MM.1S (cell line): ENCODE data around the gene IKBKG.
"Not testable (repeated sequence)": the region's sequence is repeated elsewhere in the genome, so short reads cannot be mapped to it uniquely, and the experiment has no call there.

ENCODE experiments used
- DNase-seq: peaks from one replicate; pipeline ENCODE4 v3.0.0-alpha.2; 2015
- H2AFZ ChIP-seq: fragments of 300-600 bp; sonication (generic); 2 replicates; pipeline ENCODE4 v1.6.0; 2016; ENCODE audit warnings: antibody characterized with exemption, low read length
- H3F3A ChIP-seq: fragments of 300-600 bp; sonication (generic); 2 replicates; pipeline ENCODE4 v1.6.1; 2016; ENCODE audit warnings: mild to moderate bottlenecking, antibody characterized with exemption, low read length, moderate library complexity, mixed read lengths; ENCODE audit not compliant: insufficient read depth
- H3K27ac ChIP-seq: fragments of 300-600 bp; sonication (generic); 2 replicates; pipeline ENCODE4 v1.5.1; 2016; ENCODE audit warnings: mild to moderate bottlenecking, low read length
- H3K27me3 ChIP-seq: fragments of 300-600 bp; sonication (generic); replicated peaks from 2 replicates; pipeline ENCODE4 v1.6.0; 2016; ENCODE audit warnings: low read length; ENCODE audit not compliant: insufficient read depth
- H3K36me3 ChIP-seq: fragments of 300-600 bp; sonication (generic); replicated peaks from 2 replicates; pipeline ENCODE4 v1.6.1; 2016; ENCODE audit warnings: mild to moderate bottlenecking, low read length, mixed read lengths; ENCODE audit not compliant: insufficient read depth
- H3K4me1 ChIP-seq: fragments of 300-600 bp; sonication (generic); 2 replicates; pipeline ENCODE4 v1.6.1; 2016; ENCODE audit warnings: low read length, mixed read lengths
- H3K4me2 ChIP-seq: fragments of 300-600 bp; sonication (generic); 2 replicates; pipeline ENCODE4 v1.6.0; 2016; ENCODE audit warnings: low read depth, low read length
- H3K4me3 ChIP-seq: fragments of 300-600 bp; sonication (generic); 2 replicates; pipeline ENCODE4 v1.5.1; 2016; ENCODE audit warnings: low read length, mixed read lengths
- H3K79me2 ChIP-seq: fragments of 300-600 bp; sonication (generic); 2 replicates; pipeline ENCODE4 v1.6.1; 2016; ENCODE audit warnings: mixed run types, low read length, mixed read lengths
- H3K9ac ChIP-seq: fragments of 300-600 bp; sonication (generic); 2 replicates; pipeline ENCODE4 v1.6.1; 2016; ENCODE audit warnings: low read length, mixed read lengths
- H3K9me2 ChIP-seq: fragments of 300-600 bp; sonication (generic); replicated peaks from 2 replicates; pipeline ENCODE4 v1.6.1; 2016; ENCODE audit warnings: mild to moderate bottlenecking, low read length, mixed read lengths; ENCODE audit not compliant: insufficient read depth
- H3K9me3 ChIP-seq: fragments of 300-600 bp; sonication (generic); replicated peaks from 2 replicates; pipeline ENCODE4 v1.6.1; 2016; ENCODE audit warnings: mild to moderate bottlenecking, low read length, mixed read lengths; ENCODE audit not compliant: insufficient read depth
- H4K20me1 ChIP-seq: fragments of 300-600 bp; sonication (generic); 2 replicates; pipeline ENCODE4 v1.6.1; 2016; ENCODE audit warnings: mild to moderate bottlenecking, low read length, moderate library complexity, mixed read lengths; ENCODE audit not compliant: insufficient read depth
- EZH2 ChIP-seq: fragments of 300-600 bp; sonication (generic); optimal IDR thresholded peaks from 2 replicates; pipeline ENCODE3; 2017; ENCODE audit warnings: low read depth, mild to moderate bottlenecking, antibody characterized with exemption, low read length, mixed read lengths
- EZH2phosphoT487 ChIP-seq: fragments of 300-600 bp; sonication (generic); IDR thresholded peaks from 2 replicates; pipeline ENCODE4 v1.6.1; 2018; ENCODE audit warnings: antibody characterized with exemption, low read length
- TF ChIP-seq, protein P1 (sequence below): fragments of 300-600 bp; sonication (generic); IDR thresholded peaks from 2 replicates; pipeline ENCODE4 v1.5.1; 2016; ENCODE audit warnings: antibody characterized with exemption, low read length, mixed read lengths

Gene IKBKG

DNA sequence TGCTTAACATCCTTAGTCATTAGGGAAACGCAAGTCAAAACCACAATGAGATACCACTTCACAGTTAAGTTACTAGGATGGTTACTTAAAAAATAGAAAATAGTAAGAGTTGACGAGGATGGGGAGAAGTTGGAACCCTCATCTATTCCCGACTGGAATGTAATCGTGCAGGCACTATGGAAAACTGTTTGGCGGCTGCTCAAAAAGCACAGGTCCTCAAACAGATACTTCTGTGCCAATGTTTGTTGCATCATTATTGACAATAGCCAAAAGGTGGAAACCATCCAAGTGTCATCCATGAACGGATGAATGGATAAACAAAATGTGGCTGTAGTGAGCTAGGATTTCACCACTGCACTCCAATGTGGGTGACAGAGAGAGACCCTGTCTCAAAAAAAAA lies 60.0 kb downstream of the IKBKG start:
- Histone ChIP-seq H3K36me3 (no peaks in the 10 kb centered on the region), H3K27me3 (no peaks in the 10 kb centered on the region), H3K4me2 (no peak overlapping the region), H3K4me3 (no peak overlapping the region), H3K4me1 (peaks cover 5% of the 10 kb centered on the region; the same call in 1 of the 2 replicates), H3F3A (no peaks in the 10 kb centered on the region), H3K79me2 (no peaks in the 10 kb centered on the region), H2AFZ (no peak overlapping the region), H3K9me3 (no peaks in the 10 kb centered on the region), H3K9me2 (no peaks in the 10 kb centered on the region), H3K27ac (no peak overlapping the region), H3K9ac (no peak overlapping the region), H4K20me1 (no peaks in the 10 kb centered on the region)
- no peak for DNase-seq
- TF ChIP-seq EZH2 (no peak), EZH2phosphoT487 (no peak)
- TF ChIP-seq, protein P1, sequence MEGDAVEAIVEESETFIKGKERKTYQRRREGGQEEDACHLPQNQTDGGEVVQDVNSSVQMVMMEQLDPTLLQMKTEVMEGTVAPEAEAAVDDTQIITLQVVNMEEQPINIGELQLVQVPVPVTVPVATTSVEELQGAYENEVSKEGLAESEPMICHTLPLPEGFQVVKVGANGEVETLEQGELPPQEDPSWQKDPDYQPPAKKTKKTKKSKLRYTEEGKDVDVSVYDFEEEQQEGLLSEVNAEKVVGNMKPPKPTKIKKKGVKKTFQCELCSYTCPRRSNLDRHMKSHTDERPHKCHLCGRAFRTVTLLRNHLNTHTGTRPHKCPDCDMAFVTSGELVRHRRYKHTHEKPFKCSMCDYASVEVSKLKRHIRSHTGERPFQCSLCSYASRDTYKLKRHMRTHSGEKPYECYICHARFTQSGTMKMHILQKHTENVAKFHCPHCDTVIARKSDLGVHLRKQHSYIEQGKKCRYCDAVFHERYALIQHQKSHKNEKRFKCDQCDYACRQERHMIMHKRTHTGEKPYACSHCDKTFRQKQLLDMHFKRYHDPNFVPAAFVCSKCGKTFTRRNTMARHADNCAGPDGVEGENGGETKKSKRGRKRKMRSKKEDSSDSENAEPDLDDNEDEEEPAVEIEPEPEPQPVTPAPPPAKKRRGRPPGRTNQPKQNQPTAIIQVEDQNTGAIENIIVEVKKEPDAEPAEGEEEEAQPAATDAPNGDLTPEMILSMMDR, result no peak

DNA sequence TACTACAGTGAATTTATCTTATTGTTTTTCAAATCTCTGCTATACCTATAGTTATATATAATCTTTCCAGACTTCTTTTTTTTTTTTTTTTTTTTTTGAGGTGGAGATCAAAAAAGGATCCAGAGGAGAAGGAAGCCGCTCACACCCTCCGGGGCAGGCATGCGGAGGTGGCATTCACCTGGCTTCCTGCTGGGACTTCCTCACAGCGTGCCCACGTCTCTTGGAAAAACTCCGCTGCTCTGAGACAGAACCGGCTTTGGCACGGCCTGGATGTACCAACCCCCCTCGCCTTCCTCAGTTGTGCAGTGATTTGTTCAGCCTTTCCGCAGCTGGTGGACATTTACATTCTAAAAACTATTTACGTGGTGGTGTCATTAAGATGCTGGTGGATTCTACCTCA lies 60.6 kb downstream of the IKBKG start:
- H3K4me1 ChIP-seq, H3F3A ChIP-seq, H3K79me2 ChIP-seq, H3K9me3 ChIP-seq, H3K27ac ChIP-seq, H3K9ac ChIP-seq, H3K36me3 ChIP-seq, H2AFZ ChIP-seq, DNase-seq, H3K4me2 ChIP-seq, H3K4me3 ChIP-seq, H3K27me3 ChIP-seq, H4K20me1 ChIP-seq, H3K9me2 ChIP-seq: not testable (repeated sequence)

DNA sequence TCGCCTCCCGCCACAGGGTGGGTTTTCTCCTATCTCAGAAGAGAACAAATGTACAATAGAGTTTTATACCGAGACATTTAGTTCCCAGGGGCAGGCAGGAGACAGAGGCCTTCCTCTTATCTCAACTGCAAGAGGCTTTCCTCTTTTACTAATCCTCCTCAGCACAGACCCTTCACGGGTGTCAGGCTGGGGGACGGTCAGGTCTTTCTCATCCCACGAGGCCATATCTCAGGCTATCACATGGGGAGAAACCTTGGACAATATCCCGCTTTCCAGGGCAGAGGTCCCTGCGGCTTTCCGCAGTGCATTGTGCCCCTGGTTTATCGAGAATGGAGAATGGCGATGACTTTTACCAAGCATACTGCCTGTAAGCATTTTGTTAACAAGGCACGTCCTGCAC lies 61.4 kb downstream of the IKBKG start:
- not testable (repeated sequence) for DNase-seq, H3K9ac ChIP-seq, H3K79me2 ChIP-seq, H3F3A ChIP-seq, H3K4me2 ChIP-seq, H3K4me3 ChIP-seq, H3K9me3 ChIP-seq, H3K36me3 ChIP-seq, H3K9me2 ChIP-seq, H3K4me1 ChIP-seq, H4K20me1 ChIP-seq, H3K27ac ChIP-seq, H2AFZ ChIP-seq, H3K27me3 ChIP-seq

DNA sequence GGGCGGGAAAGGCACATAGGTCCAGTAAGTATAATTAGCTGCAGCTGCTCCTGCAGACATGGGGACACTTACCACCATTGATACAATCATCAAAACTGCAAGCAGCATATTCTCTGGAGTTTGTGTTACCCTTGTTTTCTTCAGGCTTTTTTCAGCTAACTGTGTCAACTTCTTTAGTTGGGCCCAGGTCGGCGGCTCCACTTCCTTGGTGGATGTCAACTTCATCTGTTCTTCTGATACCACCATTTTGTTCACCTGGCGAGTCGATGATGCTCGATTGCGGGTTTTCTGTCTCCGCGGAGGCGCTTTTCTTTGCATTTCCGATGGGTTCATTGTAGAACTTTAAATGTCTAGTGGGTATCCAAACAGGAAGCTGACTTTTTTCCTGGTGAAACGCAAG lies 63.7 kb downstream of the IKBKG start:
- not testable (repeated sequence) for H3K36me3 ChIP-seq, H3K9me3 ChIP-seq, H3K4me1 ChIP-seq, H3K9me2 ChIP-seq, H3K4me2 ChIP-seq, H3K27me3 ChIP-seq, H3K27ac ChIP-seq, H3K79me2 ChIP-seq, DNase-seq, H3F3A ChIP-seq, H4K20me1 ChIP-seq, H3K9ac ChIP-seq, H2AFZ ChIP-seq, H3K4me3 ChIP-seq

DNA sequence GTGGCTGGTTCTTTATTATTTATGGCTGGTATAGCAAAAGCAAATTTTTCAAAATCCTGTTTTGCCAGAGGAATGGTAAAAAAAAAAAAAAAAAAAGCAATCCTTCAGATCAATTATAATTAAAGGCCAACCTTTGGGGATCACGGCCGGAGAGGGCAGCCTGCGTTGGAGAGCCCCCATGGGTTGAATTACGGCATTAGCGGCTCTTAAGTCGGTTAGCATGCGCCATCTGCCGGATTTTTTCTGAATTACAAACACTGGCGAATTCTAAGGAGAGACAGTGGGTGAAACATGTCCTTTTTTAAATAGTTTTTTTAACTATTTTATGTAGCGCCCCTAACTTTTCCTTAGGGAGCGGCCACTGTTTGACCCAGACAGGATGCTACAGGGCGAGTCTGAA lies 66.2 kb downstream of the IKBKG start:
- H3K4me1 ChIP-seq, H3K4me2 ChIP-seq, H2AFZ ChIP-seq, H3K4me3 ChIP-seq, H3K9me3 ChIP-seq, H3F3A ChIP-seq, H3K27ac ChIP-seq, H3K9me2 ChIP-seq, H3K27me3 ChIP-seq, H3K9ac ChIP-seq, DNase-seq, H3K79me2 ChIP-seq, H3K36me3 ChIP-seq, H4K20me1 ChIP-seq: not testable (repeated sequence)
